Stimulated activated CD8-positive, alpha-beta memory T cell treated with anti-CD3 and anti-CD28 coated beads, Interleukin-12 subunit alpha, Interleukin-12 subunit beta, amount 100 ng/mL, for 4 hours (primary cell): Measurements from ENCODE around the gene PAIP2.

ENCODE experiments used
- DNase-seq: peaks from one replicate; pipeline ENCODE4 v3.0.0-alpha.2; 2020; ENCODE audit warnings: low read depth

The PAIP2 gene

GRCh38 chr5:139410993-139411828 is 69.6 kb downstream of the PAIP2 start:
- no peak for DNase-seq

- DNase-seq, result no peak
Observed at GRCh38 chr5:139413153-139413552, 71.5 kb downstream of the PAIP2 start.

- DNase-seq, result no peak
Observed at GRCh38 chr5:139413963-139414362, 72.3 kb downstream of the PAIP2 start.

- no peak for DNase-seq
Observed at GRCh38 chr5:139414581-139415130, 73.0 kb downstream of the PAIP2 start.

- no peak for DNase-seq
Observed at GRCh38 chr5:139415221-139415861, 73.7 kb downstream of the PAIP2 start.

- DNase-seq, result no peak
Observed at GRCh38 chr5:139415869-139416268, 74.2 kb downstream of the PAIP2 start.

GRCh38 chr5:139416651-139417050 is 75.0 kb downstream of the PAIP2 start:
- DNase-seq, result no peak

GRCh38 chr5:139417214-139417613 is 75.6 kb downstream of the PAIP2 start:
- DNase-seq, result no peak

GRCh38 chr5:139418793-139419192 is 77.1 kb downstream of the PAIP2 start:
- DNase-seq, result no peak
